Measurements from ENCODE around the gene MID1.
"Not testable (repeated sequence)": the region's sequence is repeated elsewhere in the genome, so short reads cannot be mapped to it uniquely, and the experiment has no call there.

The MID1 gene

GRCh38 chrX:10617186-10617998 lies 3.0 kb downstream of the MID1 start:
- no peak for DNase-seq (ENCODE audit: low read depth)

DNA sequence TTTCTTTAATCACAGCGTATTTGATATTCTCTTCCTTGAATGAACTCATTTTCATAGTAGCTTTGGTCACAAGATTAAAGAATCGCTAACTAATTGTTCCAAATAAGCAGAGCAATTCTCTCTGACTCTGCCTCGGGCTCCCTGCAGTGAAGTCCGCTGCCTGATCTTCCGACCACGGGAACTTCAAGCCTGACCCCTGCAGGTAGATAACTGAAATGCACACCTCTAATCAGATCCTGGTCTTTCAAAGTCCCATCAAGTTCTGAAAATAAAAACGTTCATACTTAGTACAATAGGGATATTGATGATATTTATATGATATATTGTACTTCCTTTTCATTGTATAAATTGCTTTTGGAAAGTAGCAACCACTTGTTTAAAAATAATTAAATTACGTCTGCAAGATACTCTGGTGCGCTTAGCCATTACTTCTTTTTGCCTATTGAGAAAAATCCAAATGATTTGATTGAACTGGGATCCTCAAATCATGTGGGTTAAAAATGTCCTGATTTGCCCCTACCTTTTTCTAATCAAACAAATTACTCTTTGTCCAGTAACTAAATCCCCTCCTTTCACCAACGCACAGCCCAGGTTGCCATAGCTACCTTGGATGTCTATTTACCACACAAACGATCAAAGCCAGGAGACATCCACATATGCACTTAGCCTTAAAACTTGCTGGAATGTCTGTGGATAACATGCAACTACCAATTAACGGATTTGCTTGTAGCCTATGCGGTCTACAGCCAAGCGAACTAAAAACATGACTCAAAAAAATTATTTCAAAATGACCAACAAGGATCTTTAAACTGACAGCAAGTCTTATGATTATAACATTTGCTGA lies 4.2 kb downstream of the MID1 start:
- DNase-seq (ENCODE audit: low read depth), result no peak

GRCh38 chrX:10612215-10612614 lies 8.2 kb downstream of the MID1 start:
- DNase-seq (ENCODE audit: low read depth), result no peak

GRCh38 chrX:10611441-10612090 lies 8.8 kb downstream of the MID1 start:
- no peak for DNase-seq (ENCODE audit: low read depth)

- DNase-seq (ENCODE audit: low read depth), result no peak
These were observed 12.3 kb downstream of the MID1 start for GRCh38 chrX:10608099-10608498.

DNA sequence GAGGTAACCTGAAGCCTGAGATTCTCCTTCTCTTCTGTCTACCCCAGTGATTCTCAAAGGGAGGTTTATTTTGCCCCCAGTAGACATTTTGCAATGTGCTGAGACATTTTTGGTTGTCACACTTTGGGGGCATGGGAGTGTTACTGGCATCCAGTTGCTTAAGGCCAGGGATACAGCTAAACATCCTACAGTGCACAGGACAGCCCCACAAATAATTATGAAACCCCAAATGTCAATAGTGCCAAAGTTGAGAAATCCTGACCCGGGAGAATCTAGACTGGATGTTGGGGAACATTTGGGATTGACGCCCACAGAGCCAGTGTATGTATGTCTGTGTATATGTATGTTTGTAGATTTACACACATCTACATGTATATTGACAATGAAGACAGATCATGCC lies 13.2 kb downstream of the MID1 start:
- DNase-seq (ENCODE audit: low read depth), result no peak

DNA sequence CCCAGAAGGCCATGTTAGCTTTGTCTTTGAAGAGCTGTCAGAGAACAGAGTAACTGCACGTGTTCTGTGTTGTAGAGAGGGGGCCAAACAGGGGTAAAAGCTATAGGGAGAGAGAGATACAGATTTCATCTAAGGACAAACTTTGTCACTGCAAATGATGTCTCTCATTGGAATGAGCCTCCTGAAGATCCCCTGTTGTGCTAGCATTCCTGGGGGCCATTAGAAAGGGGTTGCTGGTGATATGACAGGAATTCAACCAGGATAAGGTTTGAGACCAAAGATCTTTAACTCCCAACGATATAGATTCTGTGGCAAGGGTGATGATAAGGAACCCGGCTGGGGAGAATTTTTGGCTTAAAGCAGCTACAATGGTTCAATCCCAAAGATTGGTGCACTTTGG lies 16.8 kb downstream of the MID1 start:
- DNase-seq (ENCODE audit: low read depth), result no peak

GRCh38 chrX:10602646-10603045 lies 17.7 kb downstream of the MID1 start:
- no peak for DNase-seq (ENCODE audit: low read depth)

- no peak for DNase-seq (ENCODE audit: low read depth)
These were observed 19.9 kb downstream of the MID1 start for GRCh38 chrX:10600479-10600878.

- no peak for DNase-seq (ENCODE audit: low read depth)
These were observed 21.8 kb downstream of the MID1 start for GRCh38 chrX:10598540-10598939.

DNA sequence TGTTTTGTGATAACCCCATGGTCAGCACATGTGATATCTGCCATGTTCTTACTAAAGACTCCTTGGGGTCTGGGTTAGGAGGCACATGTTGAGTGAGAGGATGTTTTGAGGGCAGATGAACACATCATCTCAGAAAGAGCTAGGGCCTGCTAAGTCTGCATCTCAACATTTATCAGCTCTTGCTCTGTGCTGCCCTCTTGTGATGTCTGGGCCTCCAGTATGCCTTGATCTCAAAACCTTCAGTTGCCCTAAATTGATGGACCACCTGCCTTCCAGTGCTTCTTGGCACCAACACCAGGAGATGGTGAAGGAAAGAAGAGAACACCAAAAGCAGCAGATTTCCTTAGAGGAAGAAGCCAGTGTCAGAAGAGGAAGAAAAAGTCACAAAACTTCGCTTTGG lies 22.5 kb downstream of the MID1 start:
- no peak for DNase-seq (ENCODE audit: low read depth)

DNA sequence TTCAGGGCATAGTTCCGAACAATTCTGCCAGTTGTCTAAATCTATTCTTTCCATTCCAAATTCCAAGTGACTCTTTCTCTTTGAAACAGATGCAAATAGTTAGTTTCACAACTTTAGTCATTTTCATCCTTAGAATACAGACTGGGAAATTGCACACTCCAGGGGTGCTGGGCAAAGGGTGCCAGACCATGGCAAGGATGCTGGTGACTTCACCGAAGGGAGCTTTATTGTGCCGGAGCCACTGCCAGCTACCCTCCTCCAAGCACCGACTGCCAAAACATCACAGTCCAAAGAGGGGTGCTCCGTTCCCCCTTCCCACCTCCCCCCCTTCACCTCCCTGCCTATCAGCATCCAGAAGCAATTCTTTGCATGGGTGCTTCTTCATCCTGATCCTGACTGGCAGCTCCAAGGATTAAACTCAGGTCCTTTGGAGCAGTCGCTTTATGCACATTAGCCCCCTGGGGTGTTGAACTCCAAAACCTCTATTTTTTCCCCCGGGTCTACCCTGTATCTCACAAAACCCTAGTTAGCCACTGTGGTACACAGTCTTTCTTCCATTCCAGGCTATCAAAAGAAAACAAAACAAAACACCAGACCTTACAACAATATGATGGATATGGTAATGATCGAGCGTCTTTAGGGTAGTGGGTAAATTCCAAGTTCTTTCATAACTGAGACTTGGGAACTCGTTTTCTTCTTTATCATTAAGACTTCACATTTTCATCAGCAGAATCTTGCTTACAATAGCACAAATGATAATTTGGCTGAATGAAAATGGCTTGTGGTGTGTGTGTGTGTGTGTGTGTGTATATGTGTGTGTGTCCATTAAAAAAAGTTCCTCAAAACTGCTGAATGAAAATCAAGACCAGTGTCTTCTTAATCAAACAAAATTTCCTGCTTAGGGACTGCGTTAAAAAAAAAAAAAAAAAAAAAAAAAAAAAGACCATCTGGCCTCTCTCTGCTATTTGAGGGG lies 28.7 kb downstream of the MID1 start:
- no peak for DNase-seq (ENCODE audit: low read depth)

DNA sequence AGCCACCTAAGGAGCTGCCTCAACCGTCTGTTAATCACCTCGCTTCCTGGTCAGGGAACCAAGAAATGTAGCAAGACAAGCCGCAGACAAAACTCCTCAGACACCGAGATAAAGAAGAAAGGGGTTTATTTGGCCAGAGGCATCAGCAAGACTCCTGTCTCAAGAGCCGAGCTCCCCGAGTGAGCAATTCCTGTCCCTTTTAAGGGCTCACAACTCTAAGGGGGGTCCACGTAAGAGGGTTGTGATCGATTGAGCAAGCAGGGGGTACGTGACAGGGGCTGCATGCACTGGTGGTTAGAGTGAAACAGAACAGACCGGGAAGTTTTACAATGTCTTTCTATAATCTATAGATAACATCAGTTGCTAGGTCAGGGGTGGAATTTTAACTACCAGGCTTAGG lies 30.6 kb downstream of the MID1 start:
- not testable (repeated sequence) for DNase-seq (ENCODE audit: low read depth)

DNA sequence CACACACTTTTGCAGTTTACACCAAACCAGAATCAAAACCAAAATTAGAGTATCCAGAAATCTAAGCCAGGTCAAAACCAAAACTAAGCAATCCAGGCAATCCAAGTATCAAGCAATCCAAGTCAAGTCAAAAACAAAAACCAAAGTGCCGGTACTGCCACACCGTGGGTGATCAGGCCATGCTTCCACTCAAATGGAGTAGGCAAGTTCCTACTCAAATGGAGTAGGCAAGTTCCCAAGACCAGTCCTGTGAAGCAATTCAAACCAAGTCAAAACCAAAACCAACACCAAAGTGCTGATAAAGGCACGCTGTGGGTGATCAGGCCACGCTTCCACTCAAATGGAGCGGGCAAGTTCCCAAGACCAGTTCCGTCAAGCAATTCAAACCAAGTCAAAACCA lies 31.3 kb downstream of the MID1 start:
- DNase-seq (ENCODE audit: low read depth), result no peak

GRCh38 chrX:10584882-10585281 lies 35.5 kb downstream of the MID1 start:
- DNase-seq (ENCODE audit: low read depth), result not testable (repeated sequence)

GRCh38 chrX:10582945-10583344 lies 37.4 kb downstream of the MID1 start:
- no peak for DNase-seq (ENCODE audit: low read depth)

GRCh38 chrX:10582215-10582733 lies 38.1 kb downstream of the MID1 start:
- DNase-seq (ENCODE audit: low read depth), result no peak

DNA sequence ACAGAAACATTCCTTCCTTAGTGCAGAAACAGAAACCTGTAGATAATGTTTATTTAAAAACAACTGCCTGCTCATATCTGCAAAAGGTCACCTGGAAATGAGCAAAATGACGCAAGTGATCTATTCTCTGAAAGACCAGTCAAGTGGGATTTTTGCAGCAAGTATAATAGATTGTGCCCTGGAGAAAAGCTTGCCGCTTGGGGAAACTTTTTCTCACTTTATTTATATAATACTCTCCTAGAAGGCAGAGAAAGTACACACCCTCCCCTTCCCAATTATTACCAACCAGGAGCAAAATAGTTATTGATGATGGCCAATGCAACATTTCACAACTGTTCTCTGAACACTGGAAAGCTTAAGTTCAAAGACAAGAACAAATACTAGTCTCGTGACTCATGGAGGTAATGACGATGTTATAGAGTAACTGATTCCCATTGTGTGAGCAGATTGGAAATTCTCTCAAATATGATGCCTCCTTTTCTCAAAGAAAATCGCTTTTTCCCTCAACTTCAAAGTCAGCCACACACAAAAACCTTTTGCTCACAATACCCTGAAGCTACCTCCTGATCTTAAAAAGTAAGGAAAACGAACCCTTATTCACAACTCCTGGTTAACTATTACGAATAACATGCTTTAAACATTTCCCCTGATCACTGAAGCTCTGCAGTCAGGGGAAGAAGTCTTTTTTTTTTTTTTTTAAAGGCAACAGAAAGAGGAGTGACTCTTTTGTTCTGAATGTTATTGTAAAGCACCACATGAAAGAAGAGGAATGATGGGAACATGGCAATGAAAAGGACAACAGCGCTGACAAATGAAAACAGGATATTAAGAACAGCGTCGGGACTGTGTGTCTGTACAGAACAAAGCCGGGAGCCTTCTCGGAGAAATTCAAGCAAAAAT lies 41.0 kb downstream of the MID1 start:
- DNase-seq (ENCODE audit: low read depth), result no peak

GRCh38 chrX:10578527-10578926 lies 41.9 kb downstream of the MID1 start:
- DNase-seq (ENCODE audit: low read depth), result no peak

- no peak for DNase-seq (ENCODE audit: low read depth)
These were observed 42.5 kb downstream of the MID1 start for GRCh38 chrX:10577853-10578252.

Measured in HS-27A (cell line).